T-helper 1 cell treated with Interleukin-12 subunit alpha and Interleukin-12 subunit beta and Interleukin-4 antibody, amounts not matched to agents 30 μg/mL and 1 μg/mL, for 36 hours (primary cell): ENCODE measurements around the gene ALG10B.
A peak's percentile ranks its signal among the peaks of the same experiment; 100 is the strongest.
"Not testable (repeated sequence)": the region's sequence is repeated elsewhere in the genome, so short reads cannot be mapped to it uniquely, and the experiment has no call there.

Experiments
- H3K27ac Mint-ChIP-seq: one replicate; pipeline ENCODE4 v1.8.0; 2021; ENCODE audit warnings: mild to moderate bottlenecking, mixed read lengths
- H3K27me3 Mint-ChIP-seq: one replicate; pipeline ENCODE4 v1.8.0; 2021; ENCODE audit warnings: low read depth, mixed read lengths
- H3K36me3 Mint-ChIP-seq: one replicate; pipeline ENCODE4 v1.8.0; 2021; ENCODE audit warnings: low read depth, mixed read lengths
- H3K4me1 Mint-ChIP-seq: one replicate; pipeline ENCODE4 v1.8.0; 2021; ENCODE audit warnings: low read depth, mixed read lengths
- H3K4me3 Mint-ChIP-seq: one replicate; pipeline ENCODE4 v1.8.0; 2021; ENCODE audit warnings: mild to moderate bottlenecking, moderate library complexity, mixed read lengths
- H3K9me3 Mint-ChIP-seq: one replicate; pipeline ENCODE4 v1.8.0; 2021; ENCODE audit warnings: mixed read lengths

The ALG10B gene

GRCh38 chr12:38316391-38317129, at the start of gene ALG10B:
TSS of gene ALG10B (plus strand) at chr12:38316774. CDS start at chr12:38316894, 120 bp downstream.
- Mint-ChIP-seq H3K4me3 (peak within 1 kb of the TSS; percentile 90), H3K27me3 (no peaks in the 10 kb centered on the region), H3K9me3 (no peaks in the 10 kb centered on the region), H3K4me1 (peaks cover 10% of the 10 kb centered on the region), H3K27ac (peak within 1 kb of the TSS; percentile 92), H3K36me3 (peaks cover 2% of the 10 kb centered on the region)

GRCh38 chr12:38268612-38269011, 48.0 kb upstream of the ALG10B start:
- no peaks in the 10 kb centered on the region for H3K36me3 Mint-ChIP-seq
- H3K4me3 Mint-ChIP-seq = no peak overlapping the region
- no peaks in the 10 kb centered on the region for H3K4me1 Mint-ChIP-seq
- peaks cover 3% of the 10 kb centered on the region for H3K9me3 Mint-ChIP-seq
- no peak overlapping the region for H3K27ac Mint-ChIP-seq
- no peaks in the 10 kb centered on the region for H3K27me3 Mint-ChIP-seq

GRCh38 chr12:38269897-38270296, 46.7 kb upstream of the ALG10B start:
- Mint-ChIP-seq H3K4me1 (no peaks in the 10 kb centered on the region), H3K9me3 (peaks cover 3% of the 10 kb centered on the region), H3K27me3 (no peaks in the 10 kb centered on the region), H3K4me3 (no peak overlapping the region), H3K27ac (no peak overlapping the region), H3K36me3 (no peaks in the 10 kb centered on the region)

GRCh38 chr12:38279756-38280155, 36.8 kb upstream of the ALG10B start:
- Mint-ChIP-seq H3K4me1 (no peaks in the 10 kb centered on the region), H3K27me3 (no peaks in the 10 kb centered on the region), H3K4me3 (no peak overlapping the region), H3K27ac (no peak overlapping the region), H3K9me3 (no peaks in the 10 kb centered on the region), H3K36me3 (no peaks in the 10 kb centered on the region)

GRCh38 chr12:38282886-38283285, 33.7 kb upstream of the ALG10B start:
- H3K9me3 Mint-ChIP-seq = no peaks in the 10 kb centered on the region
- H3K4me1 Mint-ChIP-seq = no peaks in the 10 kb centered on the region
- H3K4me3 Mint-ChIP-seq = no peak overlapping the region
- H3K27ac Mint-ChIP-seq = no peak overlapping the region
- no peaks in the 10 kb centered on the region for H3K36me3 Mint-ChIP-seq
- H3K27me3 Mint-ChIP-seq = no peaks in the 10 kb centered on the region

- Mint-ChIP-seq H3K4me3 (no peak overlapping the region), H3K27ac (no peak overlapping the region), H3K36me3 (no peaks in the 10 kb centered on the region), H3K9me3 (no peaks in the 10 kb centered on the region), H3K27me3 (no peaks in the 10 kb centered on the region), H3K4me1 (no peaks in the 10 kb centered on the region)
Observed at GRCh38 chr12:38289396-38289795, 27.2 kb upstream of the ALG10B start.

- H3K4me1 Mint-ChIP-seq = no peaks in the 10 kb centered on the region
- H3K27ac Mint-ChIP-seq = no peak overlapping the region
Observed at GRCh38 chr12:38291160-38291559, 25.4 kb upstream of the ALG10B start.

GRCh38 chr12:38302972-38303371, 13.6 kb upstream of the ALG10B start:
- H3K9me3 Mint-ChIP-seq = peaks cover 21% of the 10 kb centered on the region
- H3K36me3 Mint-ChIP-seq, H3K27ac Mint-ChIP-seq: not testable (repeated sequence)

More at GRCh38 chr12:38291160-38291559, 25.4 kb upstream of the ALG10B start:
- Mint-ChIP-seq H3K27me3 (no peaks in the 10 kb centered on the region), H3K9me3 (no peaks in the 10 kb centered on the region), H3K36me3 (no peaks in the 10 kb centered on the region), H3K4me3 (no peak overlapping the region)

GRCh38 chr12:38321966-38322365, 5.4 kb downstream of the ALG10B start:
- not testable (repeated sequence) for H3K27ac Mint-ChIP-seq, H3K27me3 Mint-ChIP-seq, H3K36me3 Mint-ChIP-seq, H3K4me1 Mint-ChIP-seq, H3K4me3 Mint-ChIP-seq, H3K9me3 Mint-ChIP-seq

More at GRCh38 chr12:38302972-38303371, 13.6 kb upstream of the ALG10B start:
- not testable (repeated sequence) for H3K4me3 Mint-ChIP-seq, H3K27me3 Mint-ChIP-seq, H3K4me1 Mint-ChIP-seq

GRCh38 chr12:38324912-38325311, 8.3 kb downstream of the ALG10B start:
- Mint-ChIP-seq H3K9me3 (no peaks in the 10 kb centered on the region), H3K36me3 (no peaks in the 10 kb centered on the region), H3K4me1 (no peaks in the 10 kb centered on the region), H3K27ac (no peak overlapping the region), H3K27me3 (no peaks in the 10 kb centered on the region), H3K4me3 (no peak overlapping the region)

GRCh38 chr12:38327356-38327755, 10.8 kb downstream of the ALG10B start:
- H3K27ac Mint-ChIP-seq = no peak overlapping the region
- H3K9me3 Mint-ChIP-seq = no peaks in the 10 kb centered on the region
- H3K4me1 Mint-ChIP-seq = no peaks in the 10 kb centered on the region
- no peak overlapping the region for H3K4me3 Mint-ChIP-seq
- H3K36me3 Mint-ChIP-seq = no peaks in the 10 kb centered on the region
- no peaks in the 10 kb centered on the region for H3K27me3 Mint-ChIP-seq

GRCh38 chr12:38328306-38328895, 11.8 kb downstream of the ALG10B start:
- Mint-ChIP-seq H3K4me3 (no peak overlapping the region), H3K4me1 (no peaks in the 10 kb centered on the region), H3K27me3 (no peaks in the 10 kb centered on the region), H3K9me3 (no peaks in the 10 kb centered on the region), H3K27ac (no peak overlapping the region), H3K36me3 (no peaks in the 10 kb centered on the region)

- not testable (repeated sequence) for H3K9me3 Mint-ChIP-seq, H3K27me3 Mint-ChIP-seq, H3K27ac Mint-ChIP-seq, H3K4me1 Mint-ChIP-seq, H3K4me3 Mint-ChIP-seq, H3K36me3 Mint-ChIP-seq
Observed at GRCh38 chr12:38330414-38330813, 13.8 kb downstream of the ALG10B start.

GRCh38 chr12:38332814-38333213, 16.2 kb downstream of the ALG10B start:
- Mint-ChIP-seq H3K4me1 (no peaks in the 10 kb centered on the region), H3K27ac (no peak overlapping the region), H3K36me3 (no peaks in the 10 kb centered on the region), H3K4me3 (no peak overlapping the region), H3K9me3 (no peaks in the 10 kb centered on the region), H3K27me3 (no peaks in the 10 kb centered on the region)

- Mint-ChIP-seq H3K4me1 (no peaks in the 10 kb centered on the region), H3K27ac (no peak overlapping the region), H3K9me3 (no peaks in the 10 kb centered on the region), H3K36me3 (no peaks in the 10 kb centered on the region), H3K27me3 (no peaks in the 10 kb centered on the region), H3K4me3 (no peak overlapping the region)
Observed at GRCh38 chr12:38342444-38342843, 25.9 kb downstream of the ALG10B start.
